ENCODE results near the gene MYL10.
"Not testable (repeated sequence)": the region's sequence is repeated elsewhere in the genome, so short reads cannot be mapped to it uniquely, and the experiment has no call there.

Gene MYL10

GRCh38 chr7:101618916-101619315 lies 10.2 kb downstream of the MYL10 start:
- DNase-seq (ENCODE audit: low read depth), result no peak

GRCh38 chr7:101618207-101618839 lies 10.8 kb downstream of the MYL10 start:
- DNase-seq (ENCODE audit: low read depth), result no peak

DNA sequence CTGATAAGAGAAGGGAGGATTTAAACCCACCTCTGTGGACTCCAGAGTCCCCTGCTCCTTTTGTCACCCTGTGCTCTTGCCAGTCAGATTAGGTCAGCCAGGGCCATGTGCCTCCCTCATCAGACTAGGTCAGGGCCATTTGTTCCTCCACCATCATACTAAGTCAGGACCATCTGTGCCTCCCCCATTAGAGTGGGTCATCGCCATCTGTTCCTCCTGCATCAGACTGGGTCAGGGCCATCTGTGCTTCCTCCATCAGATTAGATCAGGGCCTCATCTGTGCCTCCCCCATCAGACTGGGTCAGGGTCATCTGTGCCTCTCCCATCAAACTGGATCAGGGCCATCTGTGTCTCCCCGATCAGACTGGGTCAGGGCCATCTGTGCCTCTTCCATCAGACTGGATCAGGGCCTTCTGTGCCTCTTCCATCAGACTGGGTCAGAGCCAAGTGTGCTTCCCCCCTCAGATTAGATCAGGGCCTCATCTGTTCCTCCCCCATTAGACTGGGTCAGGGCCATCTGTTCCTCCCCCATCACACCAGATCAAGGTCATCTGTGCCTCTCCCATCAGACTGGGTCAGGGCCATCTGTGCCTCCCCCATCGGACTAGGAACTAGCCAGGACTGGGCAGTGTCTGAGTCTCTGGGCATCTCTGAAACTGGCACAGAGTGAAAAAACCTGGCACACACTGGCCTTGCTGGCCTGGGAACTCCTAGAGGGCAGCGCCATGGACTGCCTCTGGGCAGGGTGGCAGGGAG lies 11.5 kb downstream of the MYL10 start:
- DNase-seq (ENCODE audit: low read depth), result no peak

DNA sequence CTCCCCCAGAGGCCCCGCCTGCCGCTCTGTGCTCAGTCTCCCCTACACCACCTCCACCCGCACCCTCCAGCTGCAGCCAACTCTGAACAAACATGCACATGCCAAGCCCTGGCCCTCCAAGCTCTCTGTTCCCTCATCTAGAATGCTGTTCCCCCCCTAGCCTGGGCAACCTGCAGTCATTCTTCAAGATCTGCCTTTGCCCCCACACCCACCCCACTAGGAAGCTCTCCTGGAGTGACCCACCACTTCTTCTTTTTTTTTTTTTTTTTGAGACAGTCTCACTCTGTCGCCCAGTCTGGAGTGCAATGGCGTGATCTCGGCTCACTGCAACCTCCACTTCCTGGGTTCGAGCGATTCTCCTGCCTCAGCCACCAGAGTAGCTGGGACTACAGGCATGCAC lies 13.7 kb downstream of the MYL10 start:
- no peak for DNase-seq (ENCODE audit: low read depth)

- no peak for DNase-seq (ENCODE audit: low read depth)
Observed at GRCh38 chr7:101614939-101615302, 14.2 kb downstream of the MYL10 start.

GRCh38 chr7:101614098-101614938 lies 14.8 kb downstream of the MYL10 start:
- DNase-seq (ENCODE audit: low read depth), result no peak

GRCh38 chr7:101612885-101613515 lies 16.1 kb downstream of the MYL10 start:
- DNase-seq (ENCODE audit: low read depth), result no peak

DNA sequence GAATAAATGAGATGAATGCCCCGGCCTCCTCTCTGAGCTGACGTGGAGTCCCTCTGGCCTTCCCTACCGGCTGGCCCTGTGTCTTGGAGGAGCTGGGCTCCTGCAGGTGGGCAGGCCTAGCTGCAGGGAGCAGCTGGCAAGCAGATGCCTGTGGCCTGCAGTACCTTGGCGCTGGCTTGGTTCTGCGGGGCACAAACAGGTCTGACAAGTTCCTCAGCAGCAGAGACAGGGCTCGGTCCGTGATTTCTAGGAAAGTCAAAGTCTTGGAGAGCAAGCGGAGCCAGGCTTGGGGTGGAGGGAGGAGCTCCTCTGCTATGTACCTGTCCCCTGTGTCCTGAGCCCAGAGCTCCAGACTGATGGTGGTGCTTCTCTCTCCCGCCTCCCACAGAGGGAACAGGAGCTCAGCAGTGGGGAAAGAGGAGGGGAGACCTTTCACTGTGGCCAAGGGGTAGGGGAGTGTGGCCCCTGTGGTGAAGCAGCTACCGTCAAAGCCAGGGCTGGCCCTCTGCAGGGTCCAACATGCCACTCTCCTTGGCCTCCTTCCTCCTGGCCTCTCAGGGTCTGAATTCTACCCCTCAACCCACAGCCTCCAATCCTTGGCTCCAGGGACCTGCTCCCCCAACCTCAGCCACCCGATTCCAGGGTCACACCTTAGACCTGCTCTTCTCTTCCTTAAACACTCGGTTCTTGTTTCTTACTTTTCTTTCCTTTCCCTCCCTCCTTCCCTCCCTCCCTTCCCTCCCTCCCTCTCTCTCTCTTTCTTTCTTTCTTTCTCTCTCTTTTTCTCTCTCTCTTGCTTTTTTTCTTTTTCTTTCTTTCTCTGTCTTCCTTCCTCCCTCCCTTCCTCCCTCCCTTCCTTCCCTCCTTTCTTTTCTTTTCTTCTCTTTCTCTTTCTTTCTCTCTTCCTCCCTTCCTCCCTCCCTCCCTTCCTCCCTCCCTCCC lies 20.1 kb downstream of the MYL10 start:
- no peak for DNase-seq (ENCODE audit: low read depth)

- no peak for DNase-seq (ENCODE audit: low read depth)
Observed at GRCh38 chr7:101606498-101606923, 22.6 kb downstream of the MYL10 start.

GRCh38 chr7:101605611-101606497 lies 23.2 kb downstream of the MYL10 start:
- no peak for DNase-seq (ENCODE audit: low read depth)

- not testable (repeated sequence) for DNase-seq (ENCODE audit: low read depth)
Observed at GRCh38 chr7:101604934-101605332, 24.2 kb downstream of the MYL10 start.

GRCh38 chr7:101604331-101604933 lies 24.7 kb downstream of the MYL10 start:
- no peak for DNase-seq (ENCODE audit: low read depth)

- DNase-seq (ENCODE audit: low read depth), result peak; percentile 51
Observed at GRCh38 chr7:101602484-101603241, 26.4 kb downstream of the MYL10 start.

- DNase-seq (ENCODE audit: low read depth), result no peak
Observed at GRCh38 chr7:101602082-101602481, 27.0 kb downstream of the MYL10 start.

DNA sequence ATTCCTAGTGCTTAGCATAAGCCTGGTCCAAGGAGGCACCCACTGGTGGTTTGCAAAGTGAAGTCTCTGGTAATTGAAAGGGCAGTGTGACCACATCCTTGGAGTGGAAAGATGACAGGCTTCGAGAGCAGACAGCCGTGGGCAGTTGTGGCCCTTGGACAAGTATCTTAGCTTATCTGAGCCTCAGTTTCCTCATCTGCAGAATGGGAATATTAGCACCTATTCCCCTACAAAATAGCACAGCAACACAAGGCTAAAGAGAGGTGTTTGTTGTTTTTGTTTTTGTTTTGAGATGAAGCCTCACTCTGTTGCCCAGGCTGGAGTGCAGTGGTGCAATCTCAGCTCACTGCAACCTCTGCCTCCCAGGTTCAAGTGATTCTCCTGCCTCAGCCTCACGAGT lies 29.3 kb downstream of the MYL10 start:
- DNase-seq (ENCODE audit: low read depth), result no peak

DNA sequence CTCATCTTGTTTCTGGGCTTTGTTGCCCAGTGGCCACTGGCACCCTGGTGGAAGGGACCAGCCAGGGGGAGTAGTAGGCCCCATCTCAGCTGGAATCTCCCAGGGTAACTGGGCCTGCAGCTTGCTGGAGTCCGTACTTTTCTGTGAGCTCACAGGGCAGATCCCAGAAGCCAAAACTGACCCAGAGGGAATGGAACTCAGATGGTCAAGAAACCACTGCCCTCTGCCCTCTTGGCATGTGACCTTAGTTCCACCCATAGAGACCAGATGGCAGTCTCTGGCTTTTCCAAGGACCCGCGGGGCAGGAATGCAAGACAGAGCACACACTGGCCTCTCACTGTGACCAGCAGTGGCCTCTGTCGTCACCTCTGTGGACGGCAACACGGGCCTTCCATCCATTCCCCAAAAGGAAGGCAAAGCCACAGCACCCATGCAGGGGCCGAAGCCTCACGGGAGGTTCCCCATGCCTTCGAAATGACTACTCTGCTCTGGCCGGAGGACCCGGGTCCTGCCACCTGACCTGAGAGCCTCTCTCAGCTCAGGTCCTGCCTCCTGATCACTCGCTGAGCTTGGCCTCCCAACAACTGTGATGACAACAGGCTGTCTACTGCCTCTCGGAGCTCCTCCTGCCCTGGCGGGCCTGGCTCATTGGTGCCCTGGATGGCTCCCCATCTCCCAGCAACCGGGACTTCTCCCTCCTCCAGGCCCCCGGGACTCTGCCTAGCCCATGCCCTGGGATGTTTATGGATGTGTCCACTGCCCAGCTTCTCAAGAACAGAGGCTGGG lies 29.9 kb downstream of the MYL10 start:
- peak; percentile 43 for DNase-seq (ENCODE audit: low read depth)

GRCh38 chr7:101598422-101598985 lies 30.6 kb downstream of the MYL10 start:
- DNase-seq (ENCODE audit: low read depth), result no peak

DNA sequence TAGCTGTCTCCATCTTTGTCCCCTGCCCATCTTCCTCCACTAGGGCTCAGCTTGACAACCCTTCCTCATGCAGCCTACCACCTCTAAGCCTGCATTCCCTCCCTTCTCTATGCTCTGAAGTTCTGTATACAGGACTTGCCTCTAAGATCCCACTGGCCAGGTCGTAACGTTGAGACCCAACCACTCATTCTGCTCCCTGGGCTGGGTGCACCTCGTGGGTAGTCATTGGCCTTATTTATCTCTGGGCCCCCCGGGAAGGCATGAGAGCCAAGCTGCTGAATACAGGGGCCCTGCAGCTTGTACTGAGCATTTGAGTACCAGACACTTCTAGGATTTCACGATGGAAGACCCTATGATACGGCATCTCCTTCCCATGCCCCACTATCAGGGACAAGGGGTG lies 31.2 kb downstream of the MYL10 start:
- DNase-seq (ENCODE audit: low read depth), result no peak
